ENCODE results near the gene TRIM56.

DNA sequence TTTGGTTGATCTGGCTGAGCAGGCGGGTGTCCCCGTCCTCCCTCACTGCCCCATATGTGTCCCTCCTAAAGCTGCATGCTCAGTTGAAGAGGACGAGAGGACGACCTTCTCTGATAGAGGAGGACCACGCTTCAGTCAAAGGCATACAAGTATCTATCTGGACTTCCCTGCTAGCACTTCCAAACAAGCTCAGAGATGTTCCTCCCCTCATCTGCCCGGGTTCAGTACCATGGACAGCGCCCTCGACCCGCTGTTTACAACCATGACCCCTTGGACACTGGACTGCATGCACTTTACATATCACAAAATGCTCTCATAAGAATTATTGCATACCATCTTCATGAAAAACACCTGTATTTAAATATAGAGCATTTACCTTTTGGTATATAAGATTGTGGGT, 26.9 kb upstream of the TRIM56 start:
- TF ChIP-seq, protein P1, sequence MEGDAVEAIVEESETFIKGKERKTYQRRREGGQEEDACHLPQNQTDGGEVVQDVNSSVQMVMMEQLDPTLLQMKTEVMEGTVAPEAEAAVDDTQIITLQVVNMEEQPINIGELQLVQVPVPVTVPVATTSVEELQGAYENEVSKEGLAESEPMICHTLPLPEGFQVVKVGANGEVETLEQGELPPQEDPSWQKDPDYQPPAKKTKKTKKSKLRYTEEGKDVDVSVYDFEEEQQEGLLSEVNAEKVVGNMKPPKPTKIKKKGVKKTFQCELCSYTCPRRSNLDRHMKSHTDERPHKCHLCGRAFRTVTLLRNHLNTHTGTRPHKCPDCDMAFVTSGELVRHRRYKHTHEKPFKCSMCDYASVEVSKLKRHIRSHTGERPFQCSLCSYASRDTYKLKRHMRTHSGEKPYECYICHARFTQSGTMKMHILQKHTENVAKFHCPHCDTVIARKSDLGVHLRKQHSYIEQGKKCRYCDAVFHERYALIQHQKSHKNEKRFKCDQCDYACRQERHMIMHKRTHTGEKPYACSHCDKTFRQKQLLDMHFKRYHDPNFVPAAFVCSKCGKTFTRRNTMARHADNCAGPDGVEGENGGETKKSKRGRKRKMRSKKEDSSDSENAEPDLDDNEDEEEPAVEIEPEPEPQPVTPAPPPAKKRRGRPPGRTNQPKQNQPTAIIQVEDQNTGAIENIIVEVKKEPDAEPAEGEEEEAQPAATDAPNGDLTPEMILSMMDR (conservative IDR thresholded peaks at IDR 0.05 in 1 of 2, IDR thresholded peaks at IDR 0.05 in 1 of 2; ENCODE audit: low read depth in 1 of 2, low read length in 2 of 2) = no peak
- no peak for TF ChIP-seq EZH2 (IDR thresholded peaks at IDR 0.05; ENCODE audit: low read length, missing control alignments)
